HG03039 (cell line): ENCODE data around the gene PKD1L1.
"Not testable (repeated sequence)": the region's sequence is repeated elsewhere in the genome, so short reads cannot be mapped to it uniquely, and the experiment has no call there.

Experiments
- ATAC-seq: cut with Tn5 transposase; IDR thresholded peaks from one replicate; pipeline ENCODE4 v1.9.1; 2021; ENCODE audit warnings: mild to moderate bottlenecking, moderate library complexity; ENCODE audit not compliant: unreplicated experiment

The PKD1L1 gene

DNA sequence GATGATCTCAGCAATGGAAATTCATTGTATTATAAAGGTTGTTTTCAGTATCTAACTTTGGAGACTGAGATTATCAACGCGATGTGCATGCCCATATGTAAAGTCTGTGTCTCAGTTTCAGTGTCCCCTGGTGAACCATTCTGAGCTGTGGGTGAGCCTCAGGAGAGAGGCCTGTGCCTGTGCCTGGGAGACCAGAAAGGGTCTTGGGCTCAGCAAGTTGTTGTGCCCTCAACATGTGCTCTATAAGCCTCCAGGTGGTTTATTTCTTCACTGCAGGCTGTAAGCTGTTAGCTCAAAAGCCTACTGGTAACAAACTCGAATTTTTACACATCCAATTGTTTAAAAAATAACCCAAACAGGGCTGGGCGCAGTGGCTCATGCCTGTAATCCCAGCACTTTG is 151.9 kb downstream of the PKD1L1 start:
- ATAC-seq: no peak

DNA sequence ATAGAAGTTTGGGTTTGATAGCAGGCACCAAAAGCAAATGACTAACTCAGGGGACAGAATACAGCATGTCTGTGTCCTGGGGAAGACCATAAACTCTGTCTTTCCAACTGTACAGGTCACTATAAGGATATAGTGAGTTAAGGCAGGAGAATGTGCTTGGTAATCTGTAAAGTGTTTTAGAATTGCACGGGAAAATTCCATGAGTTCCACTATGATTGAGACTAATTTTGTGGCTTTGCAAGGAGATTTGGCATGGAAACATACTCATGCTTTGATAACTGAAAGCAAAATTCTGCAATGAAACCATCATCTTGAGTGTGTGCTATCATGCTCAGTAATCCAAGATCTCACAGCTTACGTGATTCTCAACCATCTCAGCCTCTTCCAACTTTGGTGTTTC is 152.6 kb downstream of the PKD1L1 start:
- ATAC-seq: no peak

- not testable (repeated sequence) for ATAC-seq
These were observed 153.1 kb downstream of the PKD1L1 start for GRCh38 chr7:47795126-47795525.

- ATAC-seq: no peak
These were observed 154.2 kb downstream of the PKD1L1 start for GRCh38 chr7:47794016-47794415.

DNA sequence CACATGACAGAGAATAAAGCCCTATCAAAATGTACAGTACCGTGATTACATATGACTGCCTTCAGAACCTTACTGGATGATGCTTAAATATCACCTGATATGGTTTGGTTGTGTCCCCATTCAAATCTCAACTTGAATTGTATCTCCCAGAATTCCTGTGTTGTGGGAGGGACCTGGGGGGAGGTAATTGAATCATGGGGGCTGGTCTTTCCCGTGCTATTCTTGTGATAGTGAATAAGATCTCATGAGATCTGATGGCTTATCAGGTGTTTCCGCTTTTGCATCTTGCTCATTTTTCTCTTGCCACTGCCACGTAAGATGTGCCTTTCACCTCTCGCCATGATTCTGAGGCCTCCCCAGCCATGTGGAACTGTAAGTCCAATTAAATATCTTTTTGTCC is 155.1 kb downstream of the PKD1L1 start:
- ATAC-seq: not testable (repeated sequence)

DNA sequence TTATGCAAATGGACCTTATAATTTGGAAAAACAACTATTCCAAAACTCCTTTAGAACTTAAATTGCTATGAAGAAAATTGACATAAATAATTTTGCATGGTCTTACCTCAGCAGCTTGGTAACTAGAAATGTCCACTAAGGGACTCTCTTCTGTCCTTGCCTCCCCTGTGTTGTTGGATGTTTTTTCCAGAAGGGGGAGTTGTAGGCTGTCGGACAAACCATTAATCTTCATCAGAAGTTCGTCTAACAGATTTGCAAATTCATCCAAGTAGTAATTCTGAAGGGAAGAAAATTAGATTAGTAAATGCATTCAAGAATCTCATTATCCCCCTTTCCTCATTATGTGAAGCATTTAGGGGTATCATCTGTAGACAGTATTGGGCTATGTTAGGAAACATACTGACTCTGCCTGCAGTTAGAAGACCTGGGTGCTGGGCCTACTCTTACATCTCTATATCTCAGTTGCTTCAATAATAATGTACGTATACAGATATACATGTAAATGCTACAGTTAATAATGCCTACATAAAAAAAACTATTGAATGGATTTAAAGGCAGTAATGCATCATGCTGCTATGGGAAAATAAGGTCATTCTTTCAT is 155.6 kb downstream of the PKD1L1 start:
- ATAC-seq: no peak

- no peak for ATAC-seq
These were observed 156.6 kb downstream of the PKD1L1 start for GRCh38 chr7:47791682-47792081.

DNA sequence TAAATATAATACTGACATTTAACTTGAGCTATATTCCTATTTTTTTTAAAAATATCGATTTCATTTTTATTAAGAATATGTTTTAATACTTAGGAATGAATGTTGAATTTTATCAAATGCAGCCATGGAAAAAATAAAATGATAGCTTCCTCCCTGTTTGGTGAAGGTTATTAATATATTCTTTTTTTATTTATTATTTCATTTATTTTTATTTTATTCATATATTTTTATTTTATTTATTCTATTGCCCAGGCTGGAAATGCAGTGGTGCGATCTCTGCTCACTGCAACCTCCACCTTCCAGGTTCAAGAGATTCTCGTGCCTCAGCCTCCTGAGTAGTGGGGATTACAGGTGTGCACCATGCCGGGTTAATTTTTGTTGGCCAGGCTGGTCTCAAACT is 160.2 kb downstream of the PKD1L1 start:
- no peak for ATAC-seq

- ATAC-seq: no peak
These were observed 160.8 kb downstream of the PKD1L1 start for GRCh38 chr7:47787249-47788069.

- ATAC-seq: no peak
These were observed 161.6 kb downstream of the PKD1L1 start for GRCh38 chr7:47786557-47787248.

- ATAC-seq: no peak
These were observed 162.2 kb downstream of the PKD1L1 start for GRCh38 chr7:47785923-47786556.

DNA sequence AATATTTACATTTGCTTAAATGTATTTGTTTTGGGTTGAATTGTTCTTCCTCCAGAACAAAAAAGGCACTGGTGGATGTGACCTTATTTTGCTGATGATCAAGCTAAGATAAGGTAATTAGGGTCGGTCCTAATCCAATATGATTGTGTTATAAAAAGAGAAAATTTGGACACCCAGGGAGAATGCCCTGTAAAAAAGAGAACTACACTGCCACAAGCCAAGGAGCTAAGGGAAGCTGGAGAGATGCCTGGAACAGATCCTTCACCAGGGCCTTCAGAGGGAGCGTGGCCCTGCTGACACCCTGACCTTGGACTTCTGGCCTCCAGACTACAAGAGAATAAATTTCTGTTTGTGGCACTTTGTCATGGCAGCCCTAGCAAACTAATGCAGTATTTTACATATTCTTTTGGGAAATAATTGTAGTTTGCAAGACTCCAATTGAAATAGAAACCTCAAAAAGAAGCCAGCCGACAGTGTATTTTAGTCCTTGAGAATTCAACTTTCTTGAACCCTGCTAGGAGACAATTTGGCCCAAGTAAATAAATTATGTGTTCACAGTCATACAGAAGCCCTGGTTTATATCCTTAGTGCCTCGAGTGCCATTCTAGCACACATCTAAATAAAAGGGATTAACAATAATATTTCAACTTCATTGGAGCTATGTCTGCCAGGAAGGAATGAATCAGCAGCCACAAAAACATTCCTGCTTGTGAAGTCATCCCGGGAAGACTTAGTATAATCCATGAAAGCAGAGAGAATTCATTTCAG is 164.6 kb downstream of the PKD1L1 start:
- ATAC-seq: no peak

- no peak for ATAC-seq
These were observed 165.5 kb downstream of the PKD1L1 start for GRCh38 chr7:47782792-47783191.

DNA sequence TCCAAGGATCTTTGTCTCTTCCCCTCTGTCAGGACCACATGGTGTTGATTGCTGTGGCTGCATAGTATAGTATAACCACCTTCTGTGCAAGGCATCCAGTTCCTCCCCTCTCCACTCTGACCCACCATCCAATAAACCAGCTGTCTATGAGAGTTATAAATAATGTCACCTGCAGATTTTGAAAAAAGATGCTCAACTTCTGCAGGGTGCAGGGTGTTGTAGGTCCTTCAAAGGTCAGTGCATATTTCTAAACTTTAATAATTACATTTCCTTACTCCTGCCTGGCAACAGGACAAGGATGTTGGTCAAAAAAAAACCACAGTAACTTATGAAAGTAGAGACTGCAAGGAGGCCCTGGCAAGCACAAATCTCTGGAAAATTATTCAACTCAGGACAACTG is 166.2 kb downstream of the PKD1L1 start:
- no peak for ATAC-seq

DNA sequence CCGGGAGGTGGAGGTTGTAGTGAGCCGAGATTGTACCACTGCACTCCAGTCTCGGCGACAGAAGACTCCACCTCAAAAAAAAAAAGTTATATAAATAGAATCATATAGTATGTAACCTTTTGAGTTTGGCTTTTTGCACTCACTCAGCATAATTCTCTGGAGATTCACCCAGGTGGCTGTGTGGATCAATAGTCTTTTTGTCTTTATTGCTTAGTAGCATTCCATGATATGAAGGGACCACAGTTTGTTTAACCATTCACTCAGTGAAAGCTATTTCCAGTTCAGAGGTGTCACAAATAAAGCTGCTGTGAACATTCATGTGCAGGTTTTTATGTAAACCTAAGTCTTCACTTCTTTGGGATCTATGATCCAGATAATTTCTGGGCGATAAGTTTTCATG is 167.7 kb downstream of the PKD1L1 start:
- ATAC-seq: no peak

GRCh38 chr7:47779341-47779771 is 168.9 kb downstream of the PKD1L1 start:
- ATAC-seq: no peak

DNA sequence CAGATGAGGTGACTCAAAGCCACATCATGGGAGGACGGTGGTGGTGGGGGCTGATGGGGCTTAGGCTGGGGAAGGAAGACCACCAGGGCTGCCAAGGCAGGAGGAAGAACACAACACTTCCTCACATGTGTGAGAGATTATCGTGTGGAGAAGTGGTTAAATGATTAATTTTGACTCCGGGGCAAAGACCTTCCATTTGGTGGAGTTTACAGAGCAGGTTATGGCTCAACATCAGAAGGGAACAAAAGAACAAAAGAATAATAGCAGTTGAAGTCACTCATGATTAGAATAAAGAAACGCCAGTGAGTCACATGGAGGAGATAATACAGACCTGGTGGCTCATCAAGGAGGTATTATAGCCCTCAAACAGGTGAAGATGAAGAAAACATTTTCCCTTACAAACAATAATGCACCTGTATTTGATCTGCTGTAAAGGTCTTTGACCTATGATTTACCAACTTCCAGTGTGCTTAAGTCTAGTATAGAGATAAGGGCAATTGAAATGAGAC is 170.1 kb downstream of the PKD1L1 start:
- ATAC-seq: no peak

- no peak for ATAC-seq
These were observed 170.6 kb downstream of the PKD1L1 start for GRCh38 chr7:47777531-47778152.

GRCh38 chr7:47776335-47776734 is 171.9 kb downstream of the PKD1L1 start:
- no peak for ATAC-seq

DNA sequence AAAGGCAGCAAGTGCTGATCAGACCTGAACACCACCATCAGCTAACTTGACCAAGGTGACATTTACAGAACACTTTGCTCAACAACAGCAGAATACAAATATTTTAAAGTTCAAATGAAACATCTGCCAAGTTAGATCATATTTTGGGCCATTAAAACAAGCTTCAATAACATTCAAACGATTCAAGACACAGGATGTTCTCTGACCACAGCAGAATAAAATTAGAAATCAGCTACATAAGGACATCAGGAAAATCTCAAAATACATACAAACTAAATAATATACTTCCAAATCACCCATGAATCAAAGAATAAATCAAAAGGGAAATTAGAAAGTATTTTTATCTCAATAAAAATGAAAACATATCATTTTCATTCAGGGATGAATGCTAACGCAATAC is 173.0 kb downstream of the PKD1L1 start:
- no peak for ATAC-seq
